Ovary (tissue), 9 donors: ENCODE results near the gene RAMACL. TPM values are rescaled to one million over a fixed set of nuclear protein-coding genes. Genes with fewer than 3 reads are reported as not detected.

Experiments used
- DNase-seq, 5 donors: peaks; one replicate each; pipeline ENCODE4 v3.0.0-alpha.2; 2019 to 2020
- H3K27ac ChIP-seq, 2 donors: fragments of 200-600 bp; one replicate each; pipeline versions ENCODE4 v1.5.1 to v1.8.0; 2019 to 2022
- H3K27me3 ChIP-seq: fragments of 200-600 bp; one replicate; pipeline ENCODE4 v1.8.0; 2022
- H3K36me3 ChIP-seq: fragments of 200-600 bp; sonication (generic); one replicate; pipeline ENCODE4 v1.5.1; 2019
- H3K4me1 ChIP-seq: one replicate; pipeline ENCODE4 v1.8.1; 2013; ENCODE audit warnings: mild to moderate bottlenecking, moderate library complexity; ENCODE audit not compliant: insufficient read depth
- H3K4me3 ChIP-seq: fragments of 200-600 bp; sonication (generic); one replicate; pipeline ENCODE4 v1.5.1; 2017
- H3K9me3 ChIP-seq, 2 donors: fragments of 200-600 bp in 1 of 2; sonication (generic) in 1 of 2; one replicate each; pipeline versions ENCODE4 v1.5.1 to v1.8.1; 2013 to 2019; ENCODE audit warnings: mild to moderate bottlenecking in 1 of 2, moderate library complexity in 1 of 2
- CTCF ChIP-seq, 3 donors: fragments of 450-650 bp in 2 of 3; fragments of 200-600 bp in 1 of 3; IDR thresholded peaks; one replicate each; pipeline versions ENCODE4 v1.5.1 to v1.8.0; 2016 to 2022; ENCODE audit warnings: antibody characterized with exemption in 3 of 3, mild to moderate bottlenecking in 1 of 3
- EP300 ChIP-seq: sonication (generic); formaldehyde crosslinking; IDR thresholded peaks from one replicate; pipeline ENCODE4 v1.6.1; 2017; ENCODE audit warnings: antibody characterized with exemption
- POLR2A ChIP-seq: fragments of 450-650 bp; IDR thresholded peaks from one replicate; pipeline ENCODE4 v1.6.1; 2017; ENCODE audit warnings: antibody characterized with exemption, mild to moderate bottlenecking, moderate library complexity
- WGBS, 3 donors: extraction: QIAGEN DNeasy Blood & Tissue Kit in 1 of 3; methylation state at CpG; one replicate each; pipeline versions ENCODE4 v1.1.5 to v1.1.7; 2013 to 2017; 5-methylcytosine and 5-hydroxymethylcytosine counted together
- intact Hi-C, 4 donors: fragments of 100-400 bp; cut with DNase I; formaldehyde crosslinking; loops; one replicate each; pipeline versions ENCODE4 v1.11.0 to v1.15.1; 2022 to 2023
- polyA plus RNA-seq, 2 donors: library from polyadenylated mRNA; stranded (reverse); fragments of 200-250 nt in 1 of 2; fragments of 350-450 nt in 1 of 2; fragmentation: Illumina TruSeq in 1 of 2; extraction: RNeasy Lipid Tissue Mini Kit (QIAGEN cat#74804) in 1 of 2; gene quantifications; one replicate each; pipeline ENCODE4 v1.2.3, GENCODE V29; 2013 to 2014
- total RNA-seq, 7 donors: library from RNA; depleted of rRNA in 2 of 7; stranded (reverse); fragments of >200 nt in 2 of 7; fragmentation: NEBNext Ultra II Directional in 3 of 7; extraction: Animal tissue kit (Norgen Biotek cat#: 25700) in 3 of 7; gene quantifications; one replicate each; pipeline versions ENCODE4 v1.1.0 to v1.2.4, GENCODE V29; 2016 to 2023
- donor health status: DM: no; HTN: no; CAD: no; lungs with moderate emphysema.
- donor health status: DM: no; HTN: no; CAD: no.
- donor health status: Bipolar disorder and iron deficiency.
- donor health status: DM: yes; HTN: yes; CAD: no.
- donor health status: DM: no; HTN: no; CAD: no.
- donor health status: DM: yes; HTN: yes; CAD: no.

The RAMACL gene
- total and polyA plus RNA-seq, 9 donors = 0.16 to 6.4 (median 1.3) TPM

GRCh38 chr6:166618866-166619761 lies 32.6 kb upstream of the RAMACL start:
- peak overlapping the region in 1 of 2 donors; percentile 5 for H3K27ac ChIP-seq
- 91 to 94% (median 93%) methylated on average over 27 of the region's 27 CpGs for WGBS, 3 donors
- TF ChIP-seq EP300 (no peak), POLR2A (no peak), CTCF (IDR thresholded peaks at IDR 0.05) (no peak)
- H3K27me3 ChIP-seq = no peaks in the 10 kb centered on the region
- intact Hi-C loops = no loop called here
- no peak for DNase-seq
- H3K4me1 ChIP-seq = peaks cover 32% of the 10 kb centered on the region
- H3K36me3 ChIP-seq = no peaks in the 10 kb centered on the region
- H3K9me3 ChIP-seq = no peaks in the 10 kb centered on the region
- H3K4me3 ChIP-seq = no peak overlapping the region

GRCh38 chr6:166618251-166618650 lies 31.8 kb upstream of the RAMACL start:
- DNase-seq = no peak
- TF ChIP-seq CTCF (IDR thresholded peaks at IDR 0.05) (no peak), POLR2A (no peak), EP300 (no peak)
- H3K4me3 ChIP-seq = no peak overlapping the region
- intact Hi-C loops = no loop called here
- H3K36me3 ChIP-seq = no peaks in the 10 kb centered on the region
- no peaks in the 10 kb centered on the region for H3K9me3 ChIP-seq
- no peaks in the 10 kb centered on the region for H3K27me3 ChIP-seq
- WGBS, 3 donors = 93 to 97% (median 97%) methylated on average over 4 of the region's 4 CpGs
- H3K4me1 ChIP-seq = peaks cover 33% of the 10 kb centered on the region
- no peak overlapping the region for H3K27ac ChIP-seq

- no peak for TF ChIP-seq EP300
- TF ChIP-seq CTCF (IDR thresholded peaks at IDR 0.05) = no peak
- TF ChIP-seq POLR2A = no peak
- H3K9me3 ChIP-seq = no peaks in the 10 kb centered on the region
- no peak overlapping the region for H3K27ac ChIP-seq
- WGBS, 3 donors = 31 to 66% (median 47%) methylated on average over 7 of the region's 7 CpGs
- H3K27me3 ChIP-seq = no peaks in the 10 kb centered on the region
- H3K36me3 ChIP-seq = no peaks in the 10 kb centered on the region
- H3K4me1 ChIP-seq = peaks cover 39% of the 10 kb centered on the region
- H3K4me3 ChIP-seq = no peak overlapping the region
- no peak for DNase-seq
- intact Hi-C loops = no loop called here
Measured at GRCh38 chr6:166617359-166617758, 30.9 kb upstream of the RAMACL start.

GRCh38 chr6:166616261-166617238 lies 30.1 kb upstream of the RAMACL start:
- Histone ChIP-seq H3K4me1 (peaks cover 46% of the 10 kb centered on the region), H3K36me3 (no peaks in the 10 kb centered on the region), H3K4me3 (no peak overlapping the region), H3K9me3 (no peaks in the 10 kb centered on the region), H3K27ac (no peak overlapping the region), H3K27me3 (no peaks in the 10 kb centered on the region)
- DNase-seq = peak in 1 of 5 donors; percentile 7
- 93 to 94% (median 93%) methylated on average over 22 of the region's 22 CpGs for WGBS, 3 donors
- intact Hi-C loops = no loop called here
- TF ChIP-seq EP300 = no peak
- TF ChIP-seq POLR2A = no peak
- TF ChIP-seq CTCF (IDR thresholded peaks at IDR 0.05) = no peak
